A673 (cell line): Measurements from ENCODE around the gene BCAP29. TPM values are rescaled to one million over a fixed set of nuclear protein-coding genes. Genes with fewer than 3 reads are reported as not detected.

Experiments used
- BruUV-seq: library from RNA; stranded (reverse); fragments of 400-500 nt; replicated peaks from 2 replicates; lab custom pipeline; 2021; lab: Mats Ljungman, UMichigan
- CTCF ChIA-PET: fragments of 300-600 bp; sonication (Branson Sonifier 250); formaldehyde crosslinking; loops from one replicate; lab custom pipeline; 2022; ENCODE audit warnings: antibody characterized with exemption; lab: Charles Lee
- POLR2A ChIA-PET: fragments of 300-600 bp; sonication (Branson Sonifier 250); formaldehyde crosslinking; loops from one replicate; lab custom pipeline; 2022; ENCODE audit warnings: antibody characterized with exemption; ENCODE audit not compliant: low non-redundant PET; lab: Charles Lee
- DNase-seq: peaks from one replicate; pipeline ENCODE4 v3.0.0-alpha.2; 2015; ENCODE audit warnings: low spot score
- H3K27ac ChIP-seq: fragments of 200-600 bp; sonication (generic); 2 replicates; pipeline ENCODE4 v1.5.1; 2016; ENCODE audit warnings: mixed run types, low read depth, mild to moderate bottlenecking, mixed read lengths, antibody characterized with exemption, low read length; ENCODE audit not compliant: poor library complexity, severe bottlenecking
- H3K27me3 ChIP-seq: fragments of 200-600 bp; sonication (generic); replicated peaks from 2 replicates; pipeline ENCODE4 v1.6.1; 2017; ENCODE audit warnings: mixed run types, low read depth, mild to moderate bottlenecking, mixed read lengths, antibody characterized with exemption, low read length; ENCODE audit not compliant: insufficient read depth, poor library complexity
- H3K36me3 ChIP-seq: fragments of 200-600 bp; sonication (generic); 2 replicates; pipeline ENCODE4 v1.6.1; 2016; ENCODE audit warnings: mixed run types, mild to moderate bottlenecking, mixed read lengths, antibody characterized with exemption, low read length; ENCODE audit not compliant: insufficient read depth, poor library complexity, severe bottlenecking
- H3K4me1 ChIP-seq: fragments of 200-600 bp; sonication (generic); 2 replicates; pipeline ENCODE4 v1.6.1; 2017; ENCODE audit warnings: mixed run types, mild to moderate bottlenecking, mixed read lengths, antibody characterized with exemption, low read length; ENCODE audit not compliant: insufficient read depth, poor library complexity, severe bottlenecking
- H3K4me3 ChIP-seq: fragments of 200-600 bp; sonication (generic); 2 replicates; pipeline ENCODE4 v1.5.1; 2016; ENCODE audit warnings: low read depth, mixed run types, mild to moderate bottlenecking, mixed read lengths, low read length; ENCODE audit not compliant: poor library complexity, severe bottlenecking
- H3K9me3 ChIP-seq: fragments of 200-600 bp; sonication (generic); 2 replicates; pipeline ENCODE4 v1.6.1; 2016; ENCODE audit warnings: mixed run types, low read depth, mild to moderate bottlenecking, mixed read lengths, antibody characterized with exemption, low read length; ENCODE audit not compliant: poor library complexity, severe bottlenecking
- CTCF ChIP-seq: fragments of 300-800, 200-600 bp; sonication (generic); conservative IDR thresholded peaks from 2 replicates; pipeline ENCODE4 v1.5.1; 2017; ENCODE audit warnings: low read depth, mild to moderate bottlenecking, antibody characterized with exemption, low read length, moderate library complexity, mixed read lengths
- EZH2 ChIP-seq: fragments of 200-600 bp; sonication (generic); IDR thresholded peaks from 2 replicates; pipeline ENCODE4 v1.6.1; 2017; ENCODE audit warnings: borderline replicate concordance, low read depth, mild to moderate bottlenecking, mixed read lengths, antibody characterized with exemption, low read length; ENCODE audit not compliant: poor library complexity, severe bottlenecking
- intact Hi-C: fragments of 100-400 bp; cut with micrococcal nuclease; formaldehyde crosslinking; loops from one replicate; pipeline ENCODE4 v1.10.0; 2022; ENCODE audit not compliant: unreplicated experiment
- total RNA-seq: library from RNA; stranded (reverse); gene quantifications from 2 replicates; pipeline ENCODE4 v1.2.3, GENCODE V29; 2021

The BCAP29 gene
- total RNA-seq, 1 experiment from 2014 or later = 32.0 TPM

- Histone ChIP-seq H3K9me3 (no peaks in the 10 kb centered on the region), H3K4me1 (peaks cover 9% of the 10 kb centered on the region), H3K27me3 (no peaks in the 10 kb centered on the region), H3K4me3 (no peak overlapping the region), H3K27ac (no peak overlapping the region), H3K36me3 (peaks cover 4% of the 10 kb centered on the region)
- ChIA-PET CTCF (no interaction called here), POLR2A (no interaction called here)
- intact Hi-C loops = loop anchor here (10.0 kb wide), 1 partner anchor 142 kb away; no protein-coding TSS in a partner anchor
- no TSS peak for BruUV-seq
- no peak for TF ChIP-seq EZH2
- no peak for TF ChIP-seq CTCF
- DNase-seq = no peak
Observed at GRCh38 chr7:107582875-107583274, 2.8 kb downstream of the BCAP29 start.

GRCh38 chr7:107584716-107585115 lies 4.7 kb downstream of the BCAP29 start:
- peaks cover 9% of the 10 kb centered on the region for H3K4me1 ChIP-seq
- no peaks in the 10 kb centered on the region for H3K9me3 ChIP-seq
- H3K27ac ChIP-seq = no peak overlapping the region
- H3K27me3 ChIP-seq = no peaks in the 10 kb centered on the region
- ChIA-PET POLR2A (no interaction called here), CTCF (no interaction called here)
- no TSS peak for BruUV-seq
- intact Hi-C loops = loop anchor here (10.0 kb wide), 1 partner anchor 140 kb away; no protein-coding TSS in a partner anchor
- H3K4me3 ChIP-seq = no peak overlapping the region
- no peak for DNase-seq
- TF ChIP-seq CTCF (no peak), EZH2 (no peak)
- peaks cover 4% of the 10 kb centered on the region for H3K36me3 ChIP-seq

- Histone ChIP-seq H3K27me3 (no peaks in the 10 kb centered on the region), H3K4me1 (no peaks in the 10 kb centered on the region), H3K9me3 (no peaks in the 10 kb centered on the region), H3K4me3 (no peak overlapping the region), H3K27ac (no peak overlapping the region), H3K36me3 (peaks cover 4% of the 10 kb centered on the region)
- intact Hi-C loops = loop anchor here (10.0 kb wide), 1 partner anchor 136 kb away; no protein-coding TSS in a partner anchor
- ChIA-PET CTCF (no interaction called here), POLR2A (no interaction called here)
- TF ChIP-seq CTCF (no peak), EZH2 (no peak)
- DNase-seq = no peak
- BruUV-seq = no TSS peak
Observed at GRCh38 chr7:107588529-107589130, 8.6 kb downstream of the BCAP29 start.
